GM10847 (cell line): Measurements from ENCODE around the gene ZBTB14.

Source experiments
- POLR2A ChIP-seq: IDR thresholded peaks from 2 replicates; pipeline ENCODE4 v1.6.1; 2011; ENCODE audit not compliant: insufficient read length; ENCODE audit errors: extremely low read depth

ZBTB14 gene, protein sequence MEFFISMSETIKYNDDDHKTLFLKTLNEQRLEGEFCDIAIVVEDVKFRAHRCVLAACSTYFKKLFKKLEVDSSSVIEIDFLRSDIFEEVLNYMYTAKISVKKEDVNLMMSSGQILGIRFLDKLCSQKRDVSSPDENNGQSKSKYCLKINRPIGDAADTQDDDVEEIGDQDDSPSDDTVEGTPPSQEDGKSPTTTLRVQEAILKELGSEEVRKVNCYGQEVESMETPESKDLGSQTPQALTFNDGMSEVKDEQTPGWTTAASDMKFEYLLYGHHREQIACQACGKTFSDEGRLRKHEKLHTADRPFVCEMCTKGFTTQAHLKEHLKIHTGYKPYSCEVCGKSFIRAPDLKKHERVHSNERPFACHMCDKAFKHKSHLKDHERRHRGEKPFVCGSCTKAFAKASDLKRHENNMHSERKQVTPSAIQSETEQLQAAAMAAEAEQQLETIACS

DNA sequence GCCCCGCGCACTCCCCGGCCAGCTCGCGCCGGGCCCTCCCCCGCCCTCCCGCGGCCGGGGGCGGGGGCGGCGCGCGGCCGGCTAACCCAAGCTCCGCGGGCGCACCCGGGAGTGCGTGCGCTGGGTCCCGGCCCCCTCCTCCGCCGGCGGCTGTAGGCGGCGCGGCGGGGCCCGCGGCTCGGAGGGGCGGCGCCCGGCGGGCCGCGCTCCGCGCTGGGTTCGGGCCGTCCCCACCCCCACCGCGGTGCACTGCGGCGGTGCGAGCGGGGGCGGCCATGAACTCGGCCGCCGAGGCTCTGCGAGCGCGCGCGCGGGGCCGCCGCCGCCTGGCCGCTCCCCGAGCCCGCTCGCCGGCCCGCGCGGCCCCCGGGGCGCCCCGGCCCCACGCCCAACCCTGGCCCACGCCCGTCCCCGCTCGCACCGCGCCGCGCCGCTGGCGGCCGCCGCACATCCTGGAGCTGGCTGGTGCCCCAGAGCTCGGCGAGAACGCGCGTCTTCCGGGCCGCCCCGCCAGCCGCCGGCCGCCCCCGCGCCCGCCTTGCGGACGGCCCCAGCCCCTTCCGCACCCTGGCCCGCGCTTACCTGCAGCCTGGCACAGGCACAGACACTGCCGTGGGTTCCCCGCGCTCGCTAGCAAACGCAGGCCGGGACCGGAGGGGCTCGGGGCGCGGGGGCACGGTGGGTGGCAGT is at the start of gene ZBTB14:
Gene ZBTB14 (minus strand): TSS at position 496 of the 690 bp plus-strand sequence. CDS start 2,480 bp downstream, outside the sequence.
- no peak for TF ChIP-seq POLR2A

DNA sequence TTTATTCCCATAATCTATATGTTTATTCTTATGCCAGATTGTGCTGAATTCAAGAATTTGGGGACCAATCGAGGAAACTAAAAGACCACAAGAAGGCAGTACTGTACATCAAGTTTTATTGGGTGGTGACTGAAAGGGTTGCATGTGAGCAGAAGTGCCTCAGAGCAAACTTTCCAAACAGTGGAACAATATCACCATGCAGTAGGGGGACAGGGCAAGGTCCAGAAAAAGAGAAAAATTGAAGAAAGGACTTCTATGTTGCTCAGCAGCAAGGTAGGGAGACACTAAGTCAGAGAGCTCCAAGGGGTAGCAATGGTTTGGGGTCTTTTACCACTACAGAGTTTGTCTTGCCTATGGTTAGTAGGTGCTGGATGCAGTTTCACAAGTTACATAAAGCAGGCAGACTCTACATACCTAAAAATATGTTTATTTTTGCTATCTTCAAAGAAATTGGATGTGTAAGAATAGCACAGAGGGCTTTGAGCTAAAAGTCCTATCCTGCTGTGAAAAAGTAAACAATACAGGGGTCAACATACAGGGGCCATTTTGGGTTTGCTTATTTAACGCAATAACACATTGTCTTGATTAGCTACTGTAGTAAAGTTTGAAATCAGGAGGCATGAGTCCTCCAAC is 43.8 kb upstream of the ZBTB14 start:
- no peak for TF ChIP-seq POLR2A

DNA sequence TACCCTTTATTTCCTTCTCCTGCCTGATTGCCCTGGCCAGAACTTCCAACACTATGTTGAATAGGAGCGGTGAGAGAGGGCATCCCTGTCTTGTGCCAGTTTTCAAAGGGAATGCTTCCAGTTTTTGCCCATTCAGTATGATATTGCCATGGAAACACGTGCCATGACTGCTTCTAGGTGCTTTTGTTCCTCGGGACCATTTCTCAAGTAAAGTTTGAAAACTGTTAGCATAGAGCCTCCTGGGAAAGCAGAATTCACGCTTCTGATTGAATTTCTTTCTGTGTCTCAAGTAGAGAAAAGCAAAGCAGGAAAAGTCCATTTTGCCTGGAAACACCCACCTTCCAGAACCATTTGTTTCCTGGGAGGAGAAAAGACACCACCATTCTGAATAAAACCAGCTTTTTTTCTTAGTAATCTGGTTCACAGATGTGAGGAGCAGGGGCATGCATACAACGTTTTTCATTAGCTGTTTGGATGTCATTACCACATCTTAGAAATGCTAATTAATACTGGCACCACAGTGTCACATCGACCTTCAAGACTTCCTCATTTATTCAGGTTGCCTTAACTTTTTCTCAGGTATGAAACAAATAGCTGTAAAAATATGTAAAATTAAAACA is 39.0 kb upstream of the ZBTB14 start:
- TF ChIP-seq POLR2A = no peak

DNA sequence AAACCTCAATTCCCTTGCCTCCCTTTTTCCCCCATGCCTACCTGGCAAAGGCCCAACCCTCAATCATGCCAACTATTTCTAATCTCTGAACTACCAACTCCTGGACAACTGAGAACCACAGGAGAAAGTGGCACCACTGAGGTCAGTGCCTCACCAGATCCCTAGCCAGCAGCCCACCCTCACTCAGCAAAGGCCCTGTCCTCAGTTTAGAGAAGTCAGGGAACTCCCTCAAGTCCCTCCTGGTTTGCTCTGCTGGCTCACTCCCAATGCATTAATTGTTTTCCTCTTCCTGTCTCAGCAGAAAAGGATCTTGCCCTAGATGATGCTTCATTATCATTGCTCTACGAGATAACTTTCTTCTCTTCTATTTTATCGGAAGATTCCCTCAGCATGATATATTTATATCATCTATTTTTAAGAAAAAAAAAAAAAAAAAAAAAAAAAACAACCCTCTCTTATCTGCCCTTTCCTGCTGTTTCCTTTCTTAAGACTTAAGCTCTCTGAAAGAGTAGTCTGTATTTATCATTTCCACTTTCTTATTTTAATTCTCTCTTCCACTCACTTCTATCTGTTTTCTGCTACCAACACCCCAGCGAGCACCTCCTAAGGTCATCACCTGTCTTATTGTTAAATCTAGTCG is 22.7 kb upstream of the ZBTB14 start:
- TF ChIP-seq POLR2A = no peak

DNA sequence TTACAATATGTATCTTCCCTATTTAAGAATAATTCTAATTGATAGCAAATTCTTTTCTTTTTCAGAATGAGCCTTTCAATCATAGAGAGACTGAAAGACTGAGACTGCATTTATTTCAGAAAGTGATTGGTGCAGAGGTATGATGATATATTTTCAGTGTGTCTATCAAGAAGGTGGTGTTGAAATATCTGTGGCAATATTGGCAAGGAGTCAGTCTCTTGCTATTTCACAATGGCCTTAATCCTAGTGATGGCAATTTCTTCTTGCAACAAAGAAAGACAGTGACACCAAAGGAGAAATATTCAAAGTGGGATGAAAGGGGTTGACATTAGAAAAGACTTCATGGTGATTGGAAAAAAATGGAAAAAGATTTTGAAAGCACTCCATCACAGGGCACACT is 21.7 kb upstream of the ZBTB14 start:
- no peak for TF ChIP-seq POLR2A

DNA sequence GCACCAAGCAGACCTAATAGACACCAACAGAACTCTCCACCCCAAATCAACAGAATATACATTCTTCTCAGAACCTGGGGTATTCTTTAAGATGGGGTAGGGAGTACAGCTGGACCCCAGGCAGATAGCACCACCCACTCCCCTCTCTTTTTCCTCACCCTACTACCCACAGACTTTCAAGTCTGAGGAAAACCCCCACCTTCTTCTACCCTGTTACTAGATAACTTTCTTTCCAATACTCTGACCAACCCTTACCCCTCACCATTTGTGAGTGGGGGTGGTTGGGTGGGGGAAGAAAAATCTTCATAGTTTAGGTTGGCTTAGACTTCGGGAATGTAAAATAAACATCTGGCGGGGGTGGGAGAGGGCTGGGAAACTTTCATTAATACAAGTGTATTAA is 20.3 kb upstream of the ZBTB14 start:
- no peak for TF ChIP-seq POLR2A

DNA sequence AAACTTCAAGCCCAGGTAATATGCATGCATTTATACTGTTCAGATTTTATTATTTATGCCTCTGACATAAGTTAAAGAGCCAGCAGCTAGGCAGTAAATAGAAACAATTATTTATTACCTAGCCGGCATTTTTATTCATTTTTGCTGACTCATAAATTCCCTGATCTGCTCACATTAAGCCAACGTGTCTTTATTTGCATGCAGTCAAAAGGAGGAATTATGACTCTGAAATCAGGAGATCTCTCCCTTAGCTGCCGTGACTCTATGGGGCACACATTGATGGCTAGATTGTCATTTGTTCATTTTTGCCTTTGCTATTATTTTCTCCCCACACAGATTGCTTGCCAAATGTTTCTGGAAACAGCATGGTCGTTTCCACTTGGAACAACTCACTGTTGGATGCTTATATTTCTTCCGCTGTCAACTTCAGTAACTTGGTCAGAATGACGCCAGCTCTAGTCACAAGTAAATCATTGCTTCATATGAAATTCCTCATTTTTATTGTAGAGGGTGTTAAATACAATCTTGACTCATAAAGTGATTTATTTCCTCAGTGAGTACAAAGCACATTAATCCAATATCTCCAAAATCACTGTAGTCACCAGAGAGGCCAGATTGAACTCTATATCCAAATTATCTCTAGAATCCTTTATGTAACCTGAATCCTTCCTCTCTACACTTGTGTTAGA is 15.9 kb upstream of the ZBTB14 start:
- no peak for TF ChIP-seq POLR2A

DNA sequence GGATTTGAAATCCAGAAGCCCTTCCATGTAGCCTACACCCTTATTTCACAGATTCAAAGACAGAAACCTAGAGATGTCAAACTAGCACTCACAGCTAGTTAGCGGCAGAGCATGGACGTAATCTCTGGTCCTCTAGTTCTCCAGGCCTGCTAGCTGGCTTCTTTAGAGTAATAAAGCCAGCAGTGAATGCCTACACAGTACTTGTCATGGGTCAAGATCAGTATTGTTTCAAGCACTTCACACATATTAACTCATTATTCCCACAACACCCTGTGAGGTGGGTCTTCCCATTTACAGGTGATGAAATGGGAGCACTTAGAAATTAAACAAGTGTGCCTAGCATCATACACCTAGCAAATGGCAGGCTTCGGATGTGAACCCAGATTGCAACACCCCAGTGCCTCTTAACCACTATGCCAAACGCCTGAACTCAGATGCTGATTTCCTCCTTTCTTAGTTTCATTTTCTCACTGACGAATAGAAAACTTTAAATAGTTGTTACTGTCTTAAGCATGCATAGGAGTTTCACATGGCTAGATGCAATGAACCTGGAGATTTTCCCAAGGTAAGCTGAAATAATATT is 14.5 kb upstream of the ZBTB14 start:
- no peak for TF ChIP-seq POLR2A

DNA sequence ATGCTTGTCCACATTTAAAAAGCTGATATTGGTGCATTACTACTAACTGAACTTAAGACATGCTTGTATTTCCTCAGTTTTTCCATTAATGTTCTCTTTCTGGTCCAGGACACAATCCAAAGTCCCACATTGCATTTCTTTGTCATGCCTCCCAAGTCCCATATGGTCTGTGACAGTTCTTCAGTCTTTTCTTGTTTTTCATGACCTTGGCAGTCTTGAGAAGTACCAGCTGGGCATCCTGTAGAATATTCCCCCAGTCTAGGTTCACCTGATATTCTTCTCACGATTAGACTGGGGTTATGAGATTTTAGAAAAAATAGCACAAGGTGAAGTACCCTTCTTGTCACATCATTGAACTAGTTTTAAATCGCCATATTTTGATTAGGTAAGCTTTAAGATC is 10.3 kb upstream of the ZBTB14 start:
- no peak for TF ChIP-seq POLR2A

DNA sequence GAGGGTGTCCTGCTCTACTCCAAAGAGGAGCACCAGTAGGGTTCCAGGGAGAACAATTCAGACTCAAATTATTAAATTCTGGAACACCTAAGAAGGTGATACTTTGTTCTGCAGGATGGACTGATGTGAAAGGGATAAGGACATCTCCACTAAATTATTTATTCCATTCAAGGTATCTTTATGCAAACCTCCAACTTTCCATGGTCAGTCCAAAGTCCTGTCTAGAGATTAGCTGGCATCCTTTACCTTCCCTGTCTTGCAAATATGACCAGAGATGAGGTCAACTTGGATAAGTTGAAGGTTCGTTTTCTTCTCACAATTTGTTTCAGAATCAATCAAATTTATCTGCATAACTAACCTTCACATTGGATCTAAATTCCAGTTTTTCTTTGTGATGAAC is 8.7 kb upstream of the ZBTB14 start:
- TF ChIP-seq POLR2A = no peak

DNA sequence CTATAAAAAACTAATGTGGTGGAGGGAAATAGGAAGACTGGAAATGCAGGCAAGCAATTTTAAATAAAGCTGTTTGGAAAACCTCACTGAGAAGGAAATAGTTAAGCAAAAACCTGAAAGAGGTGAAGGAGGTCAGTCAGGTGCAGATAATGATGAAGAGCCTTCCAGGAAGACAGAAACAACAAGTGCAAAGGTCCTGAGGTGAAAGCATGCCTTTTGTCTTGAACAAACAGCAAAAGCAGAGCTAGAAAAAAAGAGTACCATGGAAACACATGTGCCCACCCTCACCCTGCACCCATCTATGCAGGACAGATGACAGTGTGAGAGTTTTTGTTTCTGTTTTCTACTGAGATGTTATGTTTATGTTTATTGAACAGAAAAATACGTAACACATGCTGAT is 8.1 kb upstream of the ZBTB14 start:
- no peak for TF ChIP-seq POLR2A

DNA sequence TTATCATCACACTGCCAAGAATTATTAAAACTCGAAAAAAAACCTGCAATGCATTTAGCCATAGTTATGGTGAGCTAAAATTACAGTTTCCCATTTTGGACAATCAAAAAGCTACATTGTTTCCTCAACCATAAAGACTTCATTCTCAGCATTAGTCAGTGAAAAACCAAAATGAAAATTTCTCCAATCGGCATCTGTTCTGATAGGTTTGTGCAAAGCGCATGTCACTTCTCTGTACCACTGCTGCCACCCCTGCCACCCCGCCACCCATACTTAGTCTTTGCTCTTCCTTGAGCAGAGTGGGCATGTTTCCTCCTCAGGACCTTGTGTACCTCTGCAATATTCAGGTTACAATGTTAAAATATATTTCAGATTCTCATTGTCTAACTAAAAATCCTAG is 7.1 kb upstream of the ZBTB14 start:
- no peak for TF ChIP-seq POLR2A

DNA sequence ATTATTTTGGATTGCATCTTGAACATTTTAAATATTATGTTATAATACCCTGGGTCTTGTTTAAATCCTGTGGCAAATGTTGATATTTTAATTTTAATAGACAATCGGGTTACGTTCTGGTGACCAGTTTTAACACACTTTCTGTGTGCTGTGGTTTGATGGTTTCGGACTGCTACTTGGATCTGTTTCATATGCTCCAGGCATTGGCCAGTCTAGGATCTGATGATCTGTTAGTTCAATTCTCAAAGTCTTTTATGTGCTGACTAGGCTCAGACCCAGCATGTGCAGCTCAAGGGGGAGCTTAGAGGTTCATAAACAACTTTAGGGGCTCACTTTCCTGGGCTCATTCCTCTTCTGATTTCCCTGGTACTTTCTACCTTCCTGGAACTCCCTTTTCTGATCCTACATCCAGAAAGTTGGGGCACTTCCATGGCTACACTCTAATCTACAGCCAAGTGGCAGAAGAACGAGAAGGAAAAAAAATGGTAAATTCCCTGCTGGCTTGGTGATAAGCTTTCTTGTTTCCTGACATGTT is 5.0 kb upstream of the ZBTB14 start:
- no peak for TF ChIP-seq POLR2A
